Measurements from ENCODE around the gene ANKRD36.
A peak's percentile ranks its signal among the peaks of the same experiment; 100 is the strongest.
"Not testable (repeated sequence)": the region's sequence is repeated elsewhere in the genome, so short reads cannot be mapped to it uniquely, and the experiment has no call there.

The ANKRD36 gene

GRCh38 chr2:97113050-97113881, at the start of gene ANKRD36:
Gene ANKRD36 (plus strand): TSS chr2:97113153. CDS start chr2:97113740, 587 bp downstream.
- peak; percentile 55 to 82 (median 79) for DNase-seq (ENCODE audit: low read depth in 2 of 3, low spot score in 2 of 3)

- DNase-seq (ENCODE audit: low read depth in 2 of 3, low spot score in 2 of 3): not testable (repeated sequence)
Measured at GRCh38 chr2:97066030-97066429, 46.9 kb upstream of the ANKRD36 start.

- DNase-seq (ENCODE audit: low read depth in 2 of 3, low spot score in 2 of 3): no peak
Measured at GRCh38 chr2:97067279-97068004, 45.5 kb upstream of the ANKRD36 start.

- DNase-seq (ENCODE audit: low read depth in 2 of 3, low spot score in 2 of 3): no peak
Measured at GRCh38 chr2:97068074-97068473, 44.9 kb upstream of the ANKRD36 start.

- not testable (repeated sequence) for DNase-seq (ENCODE audit: low read depth in 2 of 3, low spot score in 2 of 3)
Measured at GRCh38 chr2:97068722-97069121, 44.2 kb upstream of the ANKRD36 start.

- not testable (repeated sequence) for DNase-seq (ENCODE audit: low read depth in 2 of 3, low spot score in 2 of 3)
Measured at GRCh38 chr2:97070915-97071314, 42.0 kb upstream of the ANKRD36 start.

- not testable (repeated sequence) for DNase-seq (ENCODE audit: low read depth in 2 of 3, low spot score in 2 of 3)
Measured at GRCh38 chr2:97077213-97077612, 35.7 kb upstream of the ANKRD36 start.

GRCh38 chr2:97080855-97081254, 32.1 kb upstream of the ANKRD36 start:
- not testable (repeated sequence) for DNase-seq (ENCODE audit: low read depth in 2 of 3, low spot score in 2 of 3)

- not testable (repeated sequence) for DNase-seq (ENCODE audit: low read depth in 2 of 3, low spot score in 2 of 3)
Measured at GRCh38 chr2:97082206-97082605, 30.7 kb upstream of the ANKRD36 start.

GRCh38 chr2:97083516-97083915, 29.4 kb upstream of the ANKRD36 start:
- DNase-seq (ENCODE audit: low read depth in 2 of 3, low spot score in 2 of 3): not testable (repeated sequence)

GRCh38 chr2:97085093-97085492, 27.9 kb upstream of the ANKRD36 start:
- not testable (repeated sequence) for DNase-seq (ENCODE audit: low read depth in 2 of 3, low spot score in 2 of 3)

GRCh38 chr2:97088706-97089105, 24.2 kb upstream of the ANKRD36 start:
- not testable (repeated sequence) for DNase-seq (ENCODE audit: low read depth in 2 of 3, low spot score in 2 of 3)

- DNase-seq (ENCODE audit: low read depth in 2 of 3, low spot score in 2 of 3): not testable (repeated sequence)
Measured at GRCh38 chr2:97092946-97093345, 20.0 kb upstream of the ANKRD36 start.

- not testable (repeated sequence) for DNase-seq (ENCODE audit: low read depth in 2 of 3, low spot score in 2 of 3)
Measured at GRCh38 chr2:97093983-97094771, 18.8 kb upstream of the ANKRD36 start.

GRCh38 chr2:97094772-97095611, 18.0 kb upstream of the ANKRD36 start, which contains the start of gene FAHD2B:
Gene FAHD2B (minus strand): TSS chr2:97094882. CDS start chr2:97091706, 3,176 bp downstream.
- peak; percentile 53 to 66 (median 57) for DNase-seq (ENCODE audit: low read depth in 2 of 3, low spot score in 2 of 3)

- no peak for DNase-seq (ENCODE audit: low read depth in 2 of 3, low spot score in 2 of 3)
Measured at GRCh38 chr2:97095661-97096060, 17.3 kb upstream of the ANKRD36 start.

GRCh38 chr2:97098786-97099372, 14.1 kb upstream of the ANKRD36 start:
- DNase-seq (ENCODE audit: low read depth in 2 of 3, low spot score in 2 of 3): not testable (repeated sequence)

- not testable (repeated sequence) for DNase-seq (ENCODE audit: low read depth in 2 of 3, low spot score in 2 of 3)
Measured at GRCh38 chr2:97106878-97107277, 6.1 kb upstream of the ANKRD36 start.

- not testable (repeated sequence) for DNase-seq (ENCODE audit: low read depth in 2 of 3, low spot score in 2 of 3)
Measured at GRCh38 chr2:97111246-97111645, 1.7 kb upstream of the ANKRD36 start.
